ENCODE data around the gene MED29.
A peak's percentile ranks its signal among the peaks of the same experiment; 100 is the strongest.

The MED29 gene

DNA sequence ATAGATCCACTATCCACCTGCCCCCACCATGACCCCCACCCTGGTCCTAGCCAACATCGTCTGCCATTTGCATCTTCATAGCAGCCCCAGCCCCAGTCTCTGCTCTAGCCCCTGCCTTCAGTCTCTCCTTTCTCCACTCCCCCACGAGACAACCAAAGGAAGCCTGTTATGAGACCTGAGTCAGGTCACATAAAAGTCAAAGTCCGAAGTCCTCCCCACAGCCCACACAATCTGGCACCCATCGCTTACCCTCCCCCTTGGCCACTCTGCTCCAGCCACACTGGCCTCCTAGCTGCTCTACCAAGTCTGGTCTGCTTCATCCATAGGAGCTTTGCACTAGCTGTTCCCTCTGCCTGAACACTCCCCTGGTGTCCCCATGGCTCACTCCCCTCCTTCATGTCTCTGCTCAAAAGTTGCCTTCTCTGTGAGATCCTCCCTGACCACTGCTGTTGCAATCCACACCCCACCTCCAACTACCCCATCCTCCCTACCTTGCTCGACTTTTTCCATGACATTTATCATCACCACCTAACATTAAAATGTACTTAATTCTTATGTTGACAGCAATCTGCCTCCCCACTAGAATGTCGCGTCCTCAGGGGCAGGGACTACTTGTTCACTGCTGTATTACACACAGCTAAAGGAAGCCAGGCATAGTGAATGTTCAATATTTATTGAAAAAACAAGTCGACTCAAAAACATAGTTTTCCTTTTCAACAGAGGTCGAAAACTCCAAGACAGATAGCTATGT lies 20.1 kb downstream of the MED29 start:
- no peak for DNase-seq (ENCODE audit: low spot score)

DNA sequence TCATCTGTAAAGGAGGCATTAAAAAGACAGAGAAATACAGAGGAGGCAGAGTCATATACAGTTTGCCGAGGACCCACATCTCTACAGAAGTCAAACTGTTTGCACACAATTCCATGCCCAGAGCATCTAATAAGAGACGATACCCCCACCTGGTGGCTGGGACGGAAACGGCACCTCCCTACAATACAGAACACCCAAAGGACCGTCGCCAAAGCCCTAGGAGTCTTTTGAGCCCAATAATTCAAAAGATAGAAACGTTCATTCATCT lies 20.6 kb downstream of the MED29 start:
- peak; percentile 94 for DNase-seq (ENCODE audit: low spot score)

DNA sequence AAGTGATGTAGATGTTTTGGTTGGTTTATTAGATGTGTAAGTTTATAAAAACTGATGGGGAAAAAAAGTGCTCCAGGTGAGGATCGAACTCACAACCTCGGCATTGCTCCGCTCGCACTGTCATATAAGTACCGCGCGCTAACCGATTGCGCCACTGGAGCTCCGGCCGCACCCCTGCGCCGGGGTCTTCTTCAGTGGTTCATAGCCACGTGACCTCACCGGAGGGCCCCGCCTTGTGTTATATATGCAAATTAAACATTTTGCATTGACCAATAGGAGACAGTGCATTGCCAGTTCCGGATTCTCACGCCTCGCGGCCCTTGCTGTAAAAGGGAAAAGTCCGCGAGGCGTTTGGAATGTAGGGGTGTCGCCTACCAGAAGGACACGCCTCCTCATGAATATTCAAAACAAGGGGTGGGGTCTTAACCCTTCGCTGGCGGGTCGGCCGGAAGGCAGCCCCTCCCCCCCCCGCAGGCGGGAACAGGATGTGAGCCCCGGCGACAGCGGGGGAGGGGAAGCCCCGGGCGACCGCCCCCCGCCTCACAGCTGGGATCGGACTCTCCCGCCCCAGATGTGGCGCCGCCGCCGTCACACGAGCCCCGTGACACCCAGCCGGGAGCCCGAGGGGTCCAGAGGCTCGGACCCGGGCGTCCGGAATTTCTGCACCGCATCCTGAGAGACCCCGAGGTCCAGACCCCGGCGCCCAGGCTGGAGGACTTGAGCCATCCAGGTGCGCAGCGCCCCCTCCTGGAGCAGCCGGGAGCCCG lies 21.1 kb downstream of the MED29 start, which contains the start of gene PLEKHG2:
PLEKHG2 (plus strand) TSS at position 570 of the 767 bp plus-strand sequence. CDS start 1,418 bp downstream, outside the sequence.
- peak; percentile 99 for DNase-seq (ENCODE audit: low spot score)

DNA sequence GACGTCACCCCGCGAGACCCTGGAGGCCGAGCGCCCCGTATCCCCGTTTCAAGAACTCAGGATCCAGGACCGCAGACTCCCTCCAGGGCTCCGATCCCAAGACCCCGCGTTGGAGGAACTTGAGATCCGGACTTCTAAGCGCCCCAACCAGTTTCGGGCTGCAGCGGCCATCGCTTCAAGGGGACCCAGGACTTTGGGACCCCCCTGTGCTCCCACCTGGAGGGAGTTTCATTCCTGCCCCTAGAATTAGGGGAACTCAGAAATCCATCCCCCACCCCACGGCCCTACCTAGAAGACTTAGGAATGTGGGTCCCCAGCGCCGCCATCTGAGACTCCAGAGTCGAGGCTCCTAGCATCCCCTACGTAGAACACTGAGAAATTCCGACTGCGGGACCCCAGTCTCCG lies 21.7 kb downstream of the MED29 start:
- DNase-seq (ENCODE audit: low spot score): no peak

DNA sequence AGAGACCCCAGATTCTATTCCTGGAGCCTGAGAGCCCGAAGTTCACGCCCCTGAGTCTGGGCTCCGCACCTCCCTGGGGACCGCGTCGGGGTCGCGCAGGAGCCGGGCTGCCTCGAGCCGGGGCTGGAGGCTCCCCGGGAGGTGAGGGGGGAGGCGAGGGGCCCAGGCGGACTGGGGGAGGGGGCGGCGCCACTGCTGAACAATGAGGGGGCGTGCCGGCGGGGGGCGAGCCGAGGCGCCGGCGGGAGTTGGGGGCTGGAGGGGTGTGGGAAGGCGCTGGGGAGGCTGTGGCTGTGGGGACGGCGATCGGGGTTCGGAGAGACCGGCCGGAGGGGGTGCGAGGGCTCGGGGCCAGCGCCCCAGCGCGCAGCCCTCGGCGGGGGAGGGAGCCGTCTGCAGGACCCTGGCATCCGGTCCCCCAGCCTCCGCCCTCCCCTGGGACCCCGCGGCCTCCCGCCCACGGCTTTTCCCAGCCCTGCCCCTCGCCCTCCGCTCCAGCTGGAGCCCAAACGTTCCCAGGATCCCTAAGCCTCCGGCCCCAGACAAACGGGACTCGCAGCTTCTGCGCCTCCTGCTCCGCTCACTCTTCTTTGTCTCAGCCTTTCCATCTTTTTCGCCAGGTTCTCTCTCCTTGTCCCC lies 22.2 kb downstream of the MED29 start:
- DNase-seq (ENCODE audit: low spot score): no peak

DNA sequence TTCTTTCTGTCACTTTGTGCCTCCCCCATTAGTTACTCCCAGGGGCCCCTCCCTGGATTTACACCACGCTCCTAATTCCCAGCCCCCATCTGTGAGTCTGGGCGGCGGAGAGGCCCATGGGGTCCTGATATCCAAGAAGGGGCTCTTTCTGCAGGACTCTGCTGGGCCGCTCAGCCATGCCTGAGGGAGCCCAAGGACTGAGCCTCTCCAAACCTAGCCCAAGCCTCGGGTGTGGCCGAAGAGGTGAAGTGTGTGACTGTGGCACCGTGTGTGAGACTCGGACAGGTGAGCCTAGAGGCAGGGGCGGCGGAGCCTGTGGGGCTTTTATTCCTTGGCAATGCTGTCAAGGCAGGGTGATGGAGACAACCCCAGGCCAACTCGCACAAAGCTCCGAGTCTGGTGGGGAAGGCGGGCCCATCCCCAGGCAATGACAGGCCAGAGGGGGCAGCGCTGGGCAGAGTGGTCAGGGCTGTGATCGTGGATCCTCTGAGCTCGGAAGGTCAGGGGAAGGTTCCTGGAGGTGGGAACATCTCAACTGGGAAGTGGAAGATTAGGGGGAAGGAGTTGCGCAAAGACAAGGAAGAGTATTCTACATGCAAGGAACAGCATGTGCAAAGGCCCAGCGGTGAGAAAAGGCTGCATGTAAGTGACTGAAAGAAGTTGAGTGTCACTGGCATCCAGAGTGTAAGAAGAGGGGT lies 22.9 kb downstream of the MED29 start:
- no peak for DNase-seq (ENCODE audit: low spot score)

DNA sequence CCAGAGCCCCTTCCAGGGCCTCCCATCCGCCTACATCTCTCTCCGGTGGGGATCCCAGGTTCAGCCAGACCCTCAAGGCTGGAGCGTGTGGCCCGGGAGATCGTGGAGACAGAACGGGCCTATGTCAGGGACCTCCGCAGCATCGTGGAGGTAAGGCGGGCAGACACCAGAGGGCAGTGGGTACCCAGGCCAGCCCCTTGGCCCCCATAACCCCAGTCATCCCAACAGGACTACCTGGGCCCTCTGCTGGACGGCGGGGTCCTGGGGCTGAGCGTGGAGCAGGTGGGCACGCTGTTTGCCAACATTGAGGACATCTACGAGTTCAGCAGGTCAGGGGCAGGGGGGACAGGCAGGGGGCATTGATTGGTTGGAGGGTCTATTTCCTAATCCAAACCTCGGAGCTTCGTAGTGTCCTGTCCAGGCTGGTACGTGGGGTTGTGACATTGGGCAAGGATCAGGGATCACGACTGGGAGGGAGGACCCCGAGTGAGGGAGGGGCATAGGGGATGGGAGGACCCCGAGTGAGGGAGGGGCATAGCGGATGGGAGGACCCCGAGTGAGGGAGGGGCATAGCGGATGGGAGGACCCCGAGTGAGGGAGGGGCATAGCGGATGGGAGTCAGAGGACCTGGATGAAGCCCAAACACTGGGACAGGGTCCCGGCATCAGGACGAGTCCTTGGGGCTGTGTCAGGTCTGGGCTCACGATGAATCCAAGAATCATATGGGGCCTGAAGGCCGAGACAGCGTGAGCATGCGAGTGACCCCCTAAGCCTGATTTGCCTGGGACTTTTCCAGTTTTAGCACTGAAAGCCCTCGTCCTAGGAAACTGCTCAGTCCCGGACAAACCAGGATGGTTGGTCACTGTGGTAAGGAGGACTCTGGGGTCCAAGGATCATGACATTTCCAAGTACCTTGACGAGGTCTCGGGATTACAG lies 24.2 kb downstream of the MED29 start:
- DNase-seq (ENCODE audit: low spot score): no peak

DNA sequence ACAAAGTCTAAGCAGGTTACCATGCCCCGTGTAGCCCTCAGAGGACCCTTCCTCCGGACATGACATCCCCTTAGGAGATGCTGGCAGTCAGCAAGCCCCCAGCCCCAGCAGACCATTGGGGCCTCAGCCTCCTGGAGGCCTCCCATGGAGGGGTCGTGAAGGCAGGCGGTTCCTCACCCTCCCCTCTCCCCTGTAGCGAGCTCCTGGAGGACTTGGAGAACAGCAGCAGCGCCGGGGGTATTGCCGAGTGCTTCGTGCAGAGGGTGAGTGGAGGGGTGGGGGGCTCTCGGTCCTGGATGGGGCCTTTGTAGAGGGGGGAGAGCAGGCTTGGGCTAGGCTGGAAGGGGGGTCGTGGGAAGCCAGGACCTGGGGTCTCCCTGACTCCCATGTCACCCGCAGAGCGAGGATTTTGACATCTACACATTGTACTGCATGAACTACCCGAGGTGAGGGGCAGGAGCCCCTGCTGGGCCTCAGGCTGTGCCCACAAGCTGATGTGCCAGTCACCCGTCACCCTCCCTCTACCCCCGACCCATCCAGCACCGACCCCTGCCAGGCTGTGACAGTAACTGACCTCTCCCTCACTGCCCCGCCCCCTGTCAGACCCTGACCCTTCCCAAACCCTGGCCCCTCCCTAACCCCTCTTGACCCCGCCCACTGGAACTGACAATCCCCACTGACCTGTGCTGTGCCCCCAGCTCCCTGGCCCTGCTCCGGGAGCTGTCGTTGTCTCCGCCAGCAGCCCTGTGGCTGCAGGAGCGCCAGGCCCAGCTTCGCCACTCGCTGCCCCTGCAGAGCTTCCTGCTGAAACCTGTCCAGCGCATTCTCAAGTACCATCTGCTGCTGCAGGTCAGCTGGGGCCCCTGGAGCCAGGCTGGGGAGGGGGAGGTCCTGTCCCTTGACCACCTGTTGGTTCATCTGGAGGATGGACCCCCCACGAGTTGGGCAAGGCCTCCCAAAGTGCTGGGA lies 25.3 kb downstream of the MED29 start:
- DNase-seq (ENCODE audit: low spot score): no peak

DNA sequence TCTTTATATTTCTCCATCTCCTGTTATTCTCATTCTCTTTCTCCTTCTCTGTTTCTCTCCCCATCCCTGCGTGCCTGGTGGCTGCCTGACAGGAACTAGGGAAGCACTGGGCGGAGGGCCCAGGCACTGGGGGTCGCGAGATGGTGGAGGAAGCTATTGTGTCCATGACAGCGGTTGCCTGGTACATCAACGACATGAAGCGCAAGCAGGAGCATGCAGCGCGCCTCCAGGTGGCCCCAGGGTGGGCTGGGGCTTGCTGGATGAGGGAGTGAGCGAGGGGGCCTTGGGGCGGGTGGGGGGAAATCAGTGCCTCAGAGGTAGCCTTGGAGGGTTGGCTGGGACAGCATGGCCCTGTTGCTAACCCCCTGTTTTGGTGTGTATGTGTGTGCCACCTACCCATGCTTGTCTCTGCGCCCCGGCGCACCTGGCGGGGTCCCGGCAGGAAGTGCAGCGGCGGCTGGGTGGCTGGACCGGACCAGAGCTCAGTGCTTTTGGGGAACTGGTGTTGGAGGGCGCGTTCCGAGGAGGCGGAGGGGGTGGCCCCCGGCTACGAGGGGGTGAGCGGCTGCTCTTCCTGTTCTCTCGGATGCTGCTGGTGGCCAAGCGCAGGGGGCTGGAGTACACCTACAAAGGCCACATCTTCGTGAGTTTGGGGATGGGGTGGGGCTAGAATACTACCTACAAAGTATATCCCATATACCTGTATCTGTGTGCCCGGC lies 26.4 kb downstream of the MED29 start:
- no peak for DNase-seq (ENCODE audit: low spot score)

DNA sequence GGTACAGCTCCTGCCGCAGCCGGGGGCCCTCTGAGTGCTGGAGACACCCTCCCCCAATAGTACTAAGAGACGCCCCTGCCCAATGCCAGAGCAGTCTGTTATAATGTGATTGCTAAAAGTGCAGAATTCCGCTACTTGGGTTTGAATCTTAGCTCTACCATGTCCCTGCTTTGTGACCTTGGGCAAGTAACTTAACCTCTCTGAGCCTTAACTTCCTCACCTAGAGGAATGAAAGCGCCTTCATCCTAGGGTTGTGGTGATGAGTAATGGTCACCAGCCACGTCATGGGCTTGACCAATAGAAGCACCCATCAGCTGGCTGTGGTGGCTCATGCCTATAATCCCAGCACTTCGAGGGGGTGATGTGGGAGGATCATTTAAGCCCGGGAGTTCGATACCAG lies 27.8 kb downstream of the MED29 start:
- no peak for DNase-seq (ENCODE audit: low spot score)

DNA sequence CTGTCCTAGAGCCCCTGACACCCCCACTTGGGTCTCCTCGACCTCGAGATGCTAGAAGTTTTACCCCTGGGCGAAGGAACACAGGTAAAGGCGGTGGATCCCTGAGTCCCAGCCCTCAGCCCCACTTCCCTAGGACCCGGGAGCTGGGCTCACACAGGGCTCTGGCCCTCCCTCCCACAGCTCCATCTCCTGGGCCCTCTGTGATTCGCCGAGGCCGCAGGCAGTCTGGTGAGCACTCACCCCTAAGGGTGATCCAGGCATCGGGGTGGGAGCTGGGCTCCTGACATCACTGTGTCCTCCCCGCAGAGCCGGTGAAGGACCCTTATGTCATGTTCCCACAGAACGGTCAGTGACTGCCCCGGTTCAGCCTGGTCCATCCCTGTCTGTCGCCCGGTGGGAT lies 29.6 kb downstream of the MED29 start:
- DNase-seq (ENCODE audit: low spot score): no peak

DNA sequence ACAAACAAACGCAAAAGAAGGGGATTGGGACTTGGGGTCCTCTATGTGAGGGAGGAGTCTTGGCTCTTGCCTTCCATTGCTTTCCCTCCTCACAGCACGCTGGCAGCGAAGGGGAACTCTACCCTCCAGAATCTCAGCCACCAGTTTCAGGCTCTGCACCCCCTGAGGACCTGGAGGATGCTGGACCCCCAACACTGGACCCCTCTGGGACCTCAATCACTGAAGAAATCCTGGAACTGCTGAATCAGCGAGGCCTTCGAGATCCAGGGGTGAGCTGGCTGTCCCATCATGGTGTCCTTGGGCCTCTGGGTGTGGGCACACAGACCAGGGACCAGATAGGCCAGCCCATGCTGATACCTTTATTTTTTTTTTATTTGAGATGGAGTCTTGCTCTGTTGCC lies 30.8 kb downstream of the MED29 start:
- DNase-seq (ENCODE audit: low spot score): no peak

DNA sequence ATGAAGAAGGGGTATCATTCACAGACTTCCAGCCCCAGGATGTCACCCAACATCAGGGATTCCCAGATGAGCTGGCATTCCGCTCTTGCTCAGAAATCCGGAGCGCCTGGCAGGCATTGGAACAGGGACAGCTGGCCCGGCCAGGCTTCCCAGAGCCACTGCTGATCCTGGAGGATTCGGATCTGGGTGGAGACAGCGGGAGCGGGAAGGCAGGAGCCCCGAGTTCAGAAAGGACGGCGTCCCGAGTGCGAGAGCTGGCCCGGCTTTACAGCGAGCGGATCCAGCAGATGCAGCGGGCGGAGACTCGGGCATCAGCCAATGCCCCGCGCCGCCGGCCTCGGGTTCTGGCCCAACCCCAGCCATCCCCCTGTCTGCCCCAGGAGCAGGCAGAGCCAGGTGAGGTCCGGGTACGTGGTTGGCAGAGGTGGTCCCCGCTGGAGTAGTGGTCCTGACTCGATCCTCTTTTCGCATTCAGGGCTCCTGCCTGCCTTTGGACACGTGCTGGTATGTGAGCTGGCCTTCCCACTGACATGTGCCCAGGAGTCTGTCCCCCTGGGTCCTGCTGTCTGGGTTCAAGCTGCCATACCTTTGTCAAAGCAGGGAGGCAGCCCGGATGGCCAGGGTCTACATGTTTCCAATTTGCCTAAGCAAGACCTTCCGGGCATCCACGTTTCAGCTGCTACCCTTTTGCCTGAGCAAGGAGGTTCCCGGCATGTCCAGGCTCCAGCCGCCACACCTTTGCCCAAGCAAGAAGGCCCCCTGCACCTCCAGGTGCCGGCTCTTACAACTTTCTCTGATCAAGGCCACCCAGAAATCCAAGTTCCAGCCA lies 32.3 kb downstream of the MED29 start:
- DNase-seq (ENCODE audit: low spot score): no peak

DNA sequence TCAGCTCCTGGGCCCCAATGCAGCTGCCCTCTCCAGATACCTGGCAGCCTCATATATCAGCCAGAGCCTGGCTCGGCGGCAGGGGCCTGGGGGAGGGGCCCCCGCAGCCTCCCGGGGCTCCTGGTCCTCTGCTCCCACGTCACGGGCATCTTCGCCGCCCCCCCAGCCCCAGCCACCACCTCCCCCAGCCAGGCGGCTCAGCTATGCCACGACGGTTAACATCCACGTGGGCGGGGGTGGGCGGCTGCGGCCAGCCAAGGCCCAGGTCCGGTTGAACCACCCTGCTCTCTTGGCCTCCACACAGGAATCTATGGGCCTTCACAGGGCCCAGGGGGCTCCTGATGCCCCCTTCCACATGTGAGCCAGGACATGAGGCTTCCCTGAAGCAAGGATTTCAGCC lies 33.8 kb downstream of the MED29 start:
- DNase-seq (ENCODE audit: low spot score): no peak

DNA sequence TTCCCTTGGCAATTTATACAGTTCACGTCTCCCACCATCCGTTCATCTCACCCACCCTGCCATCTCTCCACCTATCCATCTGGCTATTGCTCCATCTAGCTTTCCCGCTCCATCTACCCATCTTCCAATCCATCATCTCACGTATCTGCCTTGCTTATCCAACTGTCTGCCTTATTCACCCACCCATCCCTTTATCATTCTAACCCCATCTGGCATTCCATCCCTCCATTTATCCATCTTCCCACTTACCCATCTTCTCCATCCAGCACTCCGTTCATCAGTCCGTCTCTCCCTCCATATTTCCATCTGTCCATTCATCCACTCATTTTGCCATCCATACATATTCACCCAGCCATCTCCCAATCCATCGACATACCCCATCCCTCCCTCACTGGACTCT lies 34.6 kb downstream of the MED29 start:
- DNase-seq (ENCODE audit: low spot score): no peak

DNA sequence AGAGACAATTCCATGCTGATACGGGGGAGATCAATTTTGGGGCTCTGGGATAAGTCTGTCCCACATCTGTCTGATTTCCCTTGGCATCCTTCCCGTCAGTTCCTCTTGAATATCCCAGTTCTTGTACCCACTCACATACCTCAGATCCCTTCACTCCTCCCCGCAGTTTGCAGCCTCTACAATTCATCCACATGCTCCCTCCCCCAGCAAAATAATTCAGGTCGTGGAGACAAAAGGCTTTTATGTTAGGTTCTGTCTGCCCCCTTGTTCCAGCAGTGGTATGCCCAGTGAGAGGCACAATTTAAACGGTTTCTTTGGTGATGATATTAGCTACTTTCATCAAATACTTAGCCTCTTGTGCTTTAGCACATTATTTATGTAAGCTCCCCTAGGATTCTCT lies 35.0 kb downstream of the MED29 start:
- DNase-seq (ENCODE audit: low spot score): peak; percentile 42

DNA sequence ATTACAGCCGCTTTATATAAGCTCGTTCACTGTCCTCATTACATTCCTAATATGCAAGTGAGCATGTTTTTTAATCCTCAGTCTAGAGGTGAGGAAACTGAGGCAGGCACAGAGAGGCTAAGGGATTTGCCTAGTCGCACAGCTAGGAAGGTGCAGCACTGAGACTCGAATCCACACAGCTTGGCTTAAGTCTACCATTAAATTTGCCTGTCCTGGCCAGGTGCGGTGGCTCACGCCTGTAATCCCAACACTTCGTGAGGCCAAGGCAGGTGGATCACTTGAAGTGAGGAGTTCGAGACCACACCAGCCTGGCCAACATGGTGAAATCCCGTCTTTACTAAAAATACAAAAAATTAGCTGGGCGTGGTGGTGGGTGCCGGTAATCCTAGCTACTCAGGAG lies 36.5 kb downstream of the MED29 start:
- DNase-seq (ENCODE audit: low spot score): no peak

DNA sequence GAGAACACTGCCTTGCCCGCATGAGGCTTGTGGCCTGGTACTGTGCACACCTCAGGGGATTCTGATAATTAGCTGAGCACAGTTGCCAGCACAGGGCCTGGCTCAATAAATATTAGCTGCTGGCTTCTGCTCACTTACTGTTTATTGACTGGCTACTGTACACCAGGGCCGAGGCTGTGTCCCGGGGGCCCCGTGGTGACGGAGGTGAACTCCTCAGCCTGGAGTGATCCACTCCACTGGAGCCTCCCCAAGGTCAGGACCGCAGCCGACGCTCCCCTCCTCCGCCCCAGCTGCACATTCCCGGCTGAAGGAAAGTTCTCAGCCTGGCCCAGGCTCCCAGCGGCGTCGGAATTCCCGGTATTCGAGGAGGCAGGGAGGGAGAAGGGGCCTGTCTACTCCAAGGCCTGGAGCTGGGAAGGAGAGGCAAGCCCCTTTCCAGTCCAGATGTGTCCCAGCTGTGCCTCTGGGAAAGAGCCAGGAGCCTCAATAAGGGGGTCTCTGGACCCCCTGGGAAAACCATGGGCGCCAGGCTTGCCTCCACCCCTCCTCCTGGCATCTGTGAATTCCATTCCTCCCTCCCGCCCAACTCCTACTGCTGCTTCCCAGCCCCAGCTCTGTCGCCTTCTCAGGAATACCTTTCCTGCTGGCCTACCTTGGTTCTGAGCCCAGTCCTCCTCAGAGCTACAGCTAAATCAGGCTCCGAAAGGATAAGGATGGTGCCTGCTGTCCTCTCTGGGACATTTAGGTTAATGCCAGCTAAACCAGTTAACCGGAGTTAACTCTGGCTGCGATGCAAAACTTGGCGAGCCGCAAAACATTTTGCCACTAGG lies 37.3 kb downstream of the MED29 start:
- no peak for DNase-seq (ENCODE audit: low spot score)

Data from pons (tissue), 1 donor.